IMR-90 (cell line): ENCODE measurements around the gene TMEM53. TPM values are rescaled to one million over a fixed set of nuclear protein-coding genes. Genes with fewer than 3 reads are reported as not detected.

Experiments used
- ATAC-seq: fragments of 200-7000 bp; cut with Tn5 transposase; 2 replicates; pipeline ENCODE4 v1.9.1; 2020; ENCODE audit warnings: low read depth, mild to moderate bottlenecking, moderate library complexity
- BruUV-seq: library from RNA; stranded (reverse); fragments of 400-500 nt; replicated peaks from 2 replicates; lab custom pipeline; 2021; lab: Mats Ljungman, UMichigan
- CTCF ChIA-PET: fragments of 300-600 bp; formaldehyde crosslinking; extraction: SDS; loops from one replicate; lab custom pipeline; 2021; ENCODE audit warnings: antibody characterized with exemption; lab: Yijun Ruan, JAX
- POLR2A ChIA-PET: fragments of 300-600 bp; sonication (Branson Sonifier 250); formaldehyde crosslinking; loops from one replicate; lab custom pipeline; 2022; ENCODE audit warnings: antibody characterized with exemption; ENCODE audit not compliant: unreplicated experiment; lab: Charles Lee
- DNase-seq: peaks from one replicate; pipeline ENCODE4 v3.0.0; 2013
- H2AFZ ChIP-seq: replicated peaks from 2 replicates; pipeline ENCODE3; 2013; ENCODE audit warnings: low read length, mild to moderate bottlenecking; ENCODE audit not compliant: poor library complexity
- H2AK5ac ChIP-seq: 2 replicates; pipeline ENCODE4 v1.6.1; 2013; ENCODE audit warnings: low read depth, low read length, inconsistent platforms
- H2AK9ac ChIP-seq: replicated peaks from 2 replicates; pipeline ENCODE3; 2013; ENCODE audit warnings: mild to moderate bottlenecking, low read depth, low read length, moderate library complexity; ENCODE audit not compliant: poor library complexity
- H2BK120ac ChIP-seq: 2 replicates; pipeline ENCODE4 v1.6.1; 2013; ENCODE audit warnings: low read depth, low read length, inconsistent platforms
- H2BK15ac ChIP-seq: 3 replicates; pipeline ENCODE4 v1.6.1; 2013; ENCODE audit warnings: low read depth, low read length, inconsistent platforms
- H2BK20ac ChIP-seq: 2 replicates; pipeline ENCODE4 v1.6.1; 2013; ENCODE audit warnings: low read depth, mild to moderate bottlenecking, inconsistent platforms, low read length, moderate library complexity
- H2BK5ac ChIP-seq: 2 replicates; pipeline ENCODE4 v1.6.1; 2013; ENCODE audit warnings: mild to moderate bottlenecking, low read depth, low read length, inconsistent platforms; ENCODE audit not compliant: poor library complexity, severe bottlenecking
- H3K14ac ChIP-seq: replicated peaks from 2 replicates; pipeline ENCODE4 v1.6.1; 2013; ENCODE audit warnings: low read depth, low read length, inconsistent platforms
- H3K18ac ChIP-seq: 2 replicates; pipeline ENCODE4 v1.6.1; 2013; ENCODE audit warnings: low read depth, low read length, control low read depth
- H3K23ac ChIP-seq: 2 replicates; pipeline ENCODE4 v1.6.1; 2013; ENCODE audit warnings: low read depth, low read length, inconsistent platforms
- H3K27ac ChIP-seq: 2 replicates; pipeline ENCODE4 v1.5.1; 2013; ENCODE audit warnings: mild to moderate bottlenecking, control low read depth, low read length; ENCODE audit not compliant: insufficient read depth
- H3K27me3 ChIP-seq: 2 replicates; pipeline ENCODE4 v1.6.1; 2013; ENCODE audit warnings: low read length; ENCODE audit not compliant: control insufficient read depth, insufficient read depth
- H3K36me3 ChIP-seq: 2 replicates; pipeline ENCODE4 v1.6.1; 2013; ENCODE audit warnings: low read length, mixed read lengths; ENCODE audit not compliant: control insufficient read depth, insufficient read depth
- H3K4ac ChIP-seq: 2 replicates; pipeline ENCODE4 v1.6.1; 2013; ENCODE audit warnings: low read depth, low read length, inconsistent platforms
- H3K4me1 ChIP-seq: 2 replicates; pipeline ENCODE4 v1.6.1; 2013; ENCODE audit warnings: low read length, mixed read lengths; ENCODE audit not compliant: control insufficient read depth, insufficient read depth
- H3K4me2 ChIP-seq: 2 replicates; pipeline ENCODE4 v1.6.1; 2013; ENCODE audit warnings: low read depth, mild to moderate bottlenecking, control low read depth, low read length, moderate library complexity
- H3K4me3 ChIP-seq: 2 replicates; pipeline ENCODE4 v1.5.1; 2013; ENCODE audit warnings: low read depth, mild to moderate bottlenecking, control low read depth, low read length, moderate library complexity; ENCODE audit not compliant: insufficient read depth
- H3K56ac ChIP-seq: 2 replicates; pipeline ENCODE4 v1.6.1; 2013; ENCODE audit warnings: low read length, inconsistent platforms; ENCODE audit not compliant: insufficient read depth; ENCODE audit errors: extremely low read depth
- H3K79me1 ChIP-seq, 2 experiments: 2 replicates each; pipeline ENCODE4 v1.6.1; 2013; ENCODE audit warnings: low read length in 2 of 2, inconsistent platforms in 1 of 2, low read depth in 1 of 2
- H3K9ac ChIP-seq: 2 replicates; pipeline ENCODE4 v1.6.1; 2013; ENCODE audit warnings: low read depth, low read length, control low read depth
- H3K9me1 ChIP-seq: 2 replicates; pipeline ENCODE4 v1.6.1; 2013; ENCODE audit warnings: low read length, inconsistent platforms; ENCODE audit not compliant: insufficient read depth
- H3K9me3 ChIP-seq: 2 replicates; pipeline ENCODE4 v1.6.1; 2013; ENCODE audit warnings: low read length; ENCODE audit not compliant: control insufficient read depth, insufficient read depth
- H4K20me1 ChIP-seq: 2 replicates; pipeline ENCODE4 v1.6.1; 2013; ENCODE audit warnings: low read length, inconsistent platforms; ENCODE audit not compliant: insufficient read depth
- H4K5ac ChIP-seq: 2 replicates; pipeline ENCODE4 v1.6.1; 2013; ENCODE audit warnings: mild to moderate bottlenecking, low read depth, low read length, control low read depth
- H4K8ac ChIP-seq, 2 experiments: 2 replicates each; pipeline ENCODE4 v1.6.1; 2013; ENCODE audit warnings: low read depth in 2 of 2, low read length in 2 of 2, control low read depth in 1 of 2, inconsistent platforms in 1 of 2
- H4K91ac ChIP-seq: 2 replicates; pipeline ENCODE4 v1.6.1; 2013; ENCODE audit warnings: low read depth, low read length, inconsistent platforms; ENCODE audit not compliant: insufficient read depth
- BHLHE40 ChIP-seq: fragments of 150-350 bp; IDR thresholded peaks from 2 replicates; pipeline ENCODE4 v1.6.1; 2016; ENCODE audit warnings: mild to moderate bottlenecking, low read depth, low read length
- CEBPB ChIP-seq: IDR thresholded peaks from 2 replicates; pipeline ENCODE4 v1.6.1; 2012; ENCODE audit warnings: low read depth, low read length, improper control_type of control experiment
- FOS ChIP-seq: fragments of 150-350 bp; IDR thresholded peaks from 2 replicates; pipeline ENCODE4 v1.6.1; 2016; ENCODE audit warnings: low read depth, low read length
- MAFK ChIP-seq: IDR thresholded peaks from 2 replicates; pipeline ENCODE4 v1.6.1; 2012; ENCODE audit warnings: low read depth, low read length, improper control_type of control experiment
- MAZ ChIP-seq: IDR thresholded peaks from 2 replicates; pipeline ENCODE4 v1.6.1; 2012; ENCODE audit warnings: low read depth, mild to moderate bottlenecking, low read length, improper control_type of control experiment, moderate library complexity, borderline replicate concordance
- MXI1 ChIP-seq: IDR thresholded peaks from 2 replicates; pipeline ENCODE4 v1.6.1; 2012; ENCODE audit warnings: low read depth, mild to moderate bottlenecking, low read length, moderate library complexity, borderline replicate concordance
- NFE2L2 ChIP-seq: fragments of 150-350 bp; IDR thresholded peaks from 2 replicates; pipeline ENCODE4 v1.6.1; 2016; ENCODE audit warnings: low read depth, mild to moderate bottlenecking, low read length
- POLR2A ChIP-seq: IDR thresholded peaks from 2 replicates; pipeline ENCODE4 v1.6.1; 2012; ENCODE audit warnings: mild to moderate bottlenecking, low read depth, low read length
- RCOR1 ChIP-seq: IDR thresholded peaks from 2 replicates; pipeline ENCODE4 v1.6.1; 2012; ENCODE audit warnings: mild to moderate bottlenecking, low read length, improper control_type of control experiment; ENCODE audit not compliant: insufficient replicate concordance
- RFX5 ChIP-seq: IDR thresholded peaks from 2 replicates; pipeline ENCODE4 v1.8.0; 2012; ENCODE audit warnings: low read depth, mild to moderate bottlenecking, low read length, moderate library complexity
- SMC3 ChIP-seq: fragments of 150-350 bp; IDR thresholded peaks from 2 replicates; pipeline ENCODE4 v1.6.1; 2016; ENCODE audit warnings: low read depth, mild to moderate bottlenecking, antibody characterized with exemption, low read length, moderate library complexity
- USF2 ChIP-seq: fragments of 150-350 bp; IDR thresholded peaks from 2 replicates; pipeline ENCODE4 v1.6.1; 2017; ENCODE audit warnings: mild to moderate bottlenecking, antibody characterized with exemption, low read length, low read depth
- whole genome bisulfite sequencing, 2 experiments: methylation state at CpG; one replicate each; pipeline versions ENCODE4 v1.1.5 to v1.1.7; 2013; ENCODE audit warnings: missing lambda C conversion rate in 2 of 2; ENCODE audit not compliant: insufficient read length in 1 of 2; ENCODE audit errors: extremely low coverage in 2 of 2; 5-methylcytosine and 5-hydroxymethylcytosine counted together
- dilution Hi-C: fragments of 300-500 bp; cut with HindIII; formaldehyde crosslinking; loops from one replicate; pipeline ENCODE4 v1.14.3; 2018; ENCODE audit warnings: low sequenced_read_pairs; ENCODE audit not compliant: unreplicated experiment
- in situ Hi-C: fragments of 300-500 bp; cut with MboI; formaldehyde crosslinking; loops from 3 replicates; pipeline ENCODE4 v1.14.3; 2019; ENCODE audit warnings: low sequenced_read_pairs, inconsistent platforms, mixed read lengths
- intact Hi-C: fragments of 100-400 bp; cut with micrococcal nuclease; formaldehyde crosslinking; loops from 2 replicates; pipeline ENCODE4 v1.10.0; 2022
- polyA plus RNA-seq, 3 experiments: library from polyadenylated mRNA; depleted of rRNA; stranded (reverse); fragments of >200 nt; gene quantifications; 2 replicates each; pipeline ENCODE4 v1.2.3, GENCODE V29; 2012; ENCODE audit warnings: low replicate concordance in 1 of 3
- total RNA-seq: library from RNA; depleted of rRNA; stranded (reverse); fragments of >200 nt; gene quantifications from 2 replicates; pipeline ENCODE4 v1.2.3, GENCODE V29; 2012
- TF ChIP-seq, protein P1 (sequence below): fragments of 150-350 bp; IDR thresholded peaks from 2 replicates; pipeline ENCODE4 v1.6.1; 2016; ENCODE audit warnings: low read depth, mild to moderate bottlenecking, low read length, moderate library complexity, borderline replicate concordance

Gene TMEM53
- total and polyA plus RNA-seq, 2 of the 4 experiments (the other 2 are of a cell fraction), result 2.7 to 6.3 TPM

- no peak for TF ChIP-seq MXI1
Measured at GRCh38 chr1:44650159-44650831, 24.0 kb downstream of the TMEM53 start (continued).

DNA sequence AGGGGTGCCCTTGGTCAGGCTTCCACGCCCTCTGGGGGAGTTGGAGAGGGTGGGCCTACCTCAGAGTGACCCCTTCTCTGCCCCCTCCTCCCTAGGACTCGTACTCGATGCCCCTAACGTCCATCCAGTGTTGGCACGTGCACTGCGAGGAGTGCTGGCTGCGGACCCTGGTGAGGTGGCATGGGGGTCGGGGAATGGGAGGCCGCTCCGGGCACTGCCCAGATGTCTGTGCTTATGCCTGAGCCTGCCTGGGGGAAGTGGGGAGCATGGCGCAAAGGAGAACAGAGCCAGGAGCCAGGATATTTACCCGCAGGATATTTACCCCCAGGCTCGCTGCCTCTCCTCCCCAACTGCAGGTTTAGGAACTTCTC is 24.5 kb downstream of the TMEM53 start:
- intact Hi-C loops, result loop anchor here (5.0 kb wide), 1 partner anchor 322 kb away; no protein-coding TSS in a partner anchor
- Histone ChIP-seq H3K27me3 (no peaks in the 10 kb centered on the region), H3K27ac (no peak overlapping the region), H2AK5ac (no peak overlapping the region), H2BK20ac (no peak overlapping the region), H4K20me1 (peaks cover 36% of the 10 kb centered on the region), H3K79me1 (peaks cover 0 to 12% of the 10 kb centered on the region in 2 experiments; a peak in 3 of 4 replicates), H2AFZ (no peak overlapping the region), H3K4me1 (peaks cover 15% of the 10 kb centered on the region), H3K9ac (no peak overlapping the region), H3K18ac (no peak overlapping the region), H3K9me1 (peaks cover 16% of the 10 kb centered on the region), H3K9me3 (no peaks in the 10 kb centered on the region), H2BK120ac (no peak overlapping the region), H2AK9ac (no peak overlapping the region), H2BK5ac (no peak overlapping the region), H3K36me3 (peaks cover 36% of the 10 kb centered on the region), H4K5ac (no peak overlapping the region), H3K56ac (no peak overlapping the region), H4K91ac (no peak overlapping the region), H3K4ac (no peak overlapping the region), H4K8ac (no peak overlapping the region), H3K4me3 (no peak overlapping the region), H3K23ac (no peak overlapping the region), H3K14ac (no peak overlapping the region), H2BK15ac (no peak overlapping the region), H3K4me2 (no peak overlapping the region)
- dilution Hi-C loops, result no loop called here
- ATAC-seq (no peak), DNase-seq (no peak)
- ChIA-PET CTCF (no interaction called here), POLR2A (no interaction called here)
- no peak for TF ChIP-seq NFE2L2
- TF ChIP-seq MXI1, result no peak
- no peak for TF ChIP-seq RCOR1
- no peak for TF ChIP-seq SMC3
- no peak for TF ChIP-seq MAZ
- no peak for TF ChIP-seq MAFK
- no peak for TF ChIP-seq USF2
- no peak for TF ChIP-seq POLR2A
- no peak for TF ChIP-seq RFX5
- no peak for TF ChIP-seq CEBPB
- TF ChIP-seq, protein P1, sequence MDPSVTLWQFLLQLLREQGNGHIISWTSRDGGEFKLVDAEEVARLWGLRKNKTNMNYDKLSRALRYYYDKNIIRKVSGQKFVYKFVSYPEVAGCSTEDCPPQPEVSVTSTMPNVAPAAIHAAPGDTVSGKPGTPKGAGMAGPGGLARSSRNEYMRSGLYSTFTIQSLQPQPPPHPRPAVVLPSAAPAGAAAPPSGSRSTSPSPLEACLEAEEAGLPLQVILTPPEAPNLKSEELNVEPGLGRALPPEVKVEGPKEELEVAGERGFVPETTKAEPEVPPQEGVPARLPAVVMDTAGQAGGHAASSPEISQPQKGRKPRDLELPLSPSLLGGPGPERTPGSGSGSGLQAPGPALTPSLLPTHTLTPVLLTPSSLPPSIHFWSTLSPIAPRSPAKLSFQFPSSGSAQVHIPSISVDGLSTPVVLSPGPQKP, result no peak
- TF ChIP-seq BHLHE40, result no peak
- no peak for TF ChIP-seq FOS
- in situ Hi-C loops, result loop anchor here (5.0 kb wide), 2 partner anchors 42 to 272 kb away; no protein-coding TSS in a partner anchor
- no CpG with 5 or more reads among the region's 13 CpGs for WGBS, 2 experiments
- BruUV-seq, result no TSS peak
